Inflammatory macrophage treated with lipopolysaccharide for 1 hour (primary cell): ENCODE results near the gene TRPM3.

Experiments
- DNase-seq, 2 donors: peaks; one replicate each; pipeline ENCODE4 v3.0.0-alpha.2; 2020 to 2022

The TRPM3 gene

DNA sequence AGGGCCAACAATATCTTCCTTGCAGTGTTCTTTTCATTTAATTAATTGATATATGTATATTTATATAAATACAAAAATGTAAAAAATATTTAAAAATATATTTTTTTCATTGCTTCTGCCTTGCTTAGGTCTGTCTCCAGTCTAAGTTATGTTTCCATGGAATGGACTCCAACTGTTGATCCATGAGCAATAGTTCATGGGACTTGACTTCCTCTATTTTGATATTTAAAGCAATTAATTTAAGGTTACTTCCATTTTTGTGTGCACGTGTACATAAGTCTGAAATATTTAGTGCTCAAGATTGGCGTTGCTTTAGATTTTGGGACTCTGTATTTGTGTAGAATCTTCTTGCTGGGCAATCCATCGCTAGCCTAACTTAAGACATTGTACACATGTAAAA is 551.6 kb downstream of the TRPM3 start:
- no peak for DNase-seq

DNA sequence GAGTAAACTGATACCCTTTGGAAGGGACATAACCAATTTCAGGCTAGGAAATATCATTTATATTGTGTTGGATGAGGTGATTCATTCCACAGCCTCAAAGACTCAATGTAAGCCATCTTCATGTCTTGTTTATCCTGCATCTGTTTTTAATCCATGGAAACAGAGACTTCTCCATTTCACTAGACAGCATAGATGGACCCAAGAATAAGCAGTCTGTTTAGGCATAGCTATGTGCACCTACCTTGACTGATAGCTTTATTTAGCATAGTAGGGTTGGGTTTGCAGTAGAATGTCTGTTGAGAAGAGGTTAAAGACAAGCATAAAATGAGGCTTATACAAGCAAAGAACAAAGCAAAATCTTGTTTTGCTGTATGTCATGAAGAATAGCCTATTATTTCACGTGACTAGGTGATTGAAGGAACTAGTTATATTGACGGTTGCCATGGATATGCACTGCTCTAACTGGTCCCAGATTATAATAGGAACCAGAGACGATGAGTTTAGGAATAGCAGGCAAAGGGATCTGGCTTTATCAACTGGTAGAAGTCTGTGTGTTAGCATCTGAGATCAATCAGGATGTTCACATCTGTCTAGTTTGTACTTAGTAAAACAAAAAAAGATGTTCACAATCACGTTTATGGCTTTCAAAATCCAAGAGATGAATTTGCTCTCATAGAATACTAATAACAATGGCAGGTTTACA is 552.2 kb downstream of the TRPM3 start:
- no peak for DNase-seq

DNA sequence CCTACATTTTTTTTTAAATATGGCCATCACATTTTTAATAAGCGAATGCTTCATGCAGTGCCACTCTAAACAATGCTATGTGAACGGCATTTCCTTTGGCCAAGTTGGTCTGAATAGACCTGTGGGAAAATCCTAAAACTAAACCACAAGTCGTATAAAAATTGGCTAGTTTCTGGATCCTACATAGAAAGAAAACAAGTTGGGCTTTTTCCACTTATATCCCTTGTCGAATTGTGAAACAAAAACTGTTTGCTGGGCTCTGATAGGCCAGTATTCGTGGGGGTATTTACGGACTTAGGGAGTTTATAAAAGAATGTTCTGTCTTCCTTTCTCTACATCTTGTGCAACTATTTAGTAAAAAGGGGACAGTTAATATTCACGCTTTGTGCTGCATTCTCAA is 553.9 kb downstream of the TRPM3 start:
- no peak for DNase-seq

DNA sequence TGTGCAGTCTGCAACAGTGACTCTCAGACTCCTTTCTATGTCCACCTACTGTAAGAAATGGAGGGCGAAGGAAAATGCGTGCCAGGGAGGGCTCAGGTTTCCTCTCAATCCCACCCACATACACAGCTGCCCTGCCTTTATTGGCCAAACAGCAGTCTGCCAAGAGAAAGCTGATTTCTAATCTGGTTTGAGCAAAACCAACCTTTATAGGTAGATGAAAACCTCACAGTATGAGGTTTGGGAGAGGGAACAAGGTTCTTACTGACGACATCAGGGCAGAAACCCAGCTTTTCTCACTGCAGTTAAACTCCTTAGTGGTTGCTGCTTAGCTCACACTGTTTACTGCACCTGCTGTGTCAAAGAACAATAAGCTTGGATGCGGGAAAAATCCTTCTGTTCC is 554.7 kb downstream of the TRPM3 start:
- no peak for DNase-seq

DNA sequence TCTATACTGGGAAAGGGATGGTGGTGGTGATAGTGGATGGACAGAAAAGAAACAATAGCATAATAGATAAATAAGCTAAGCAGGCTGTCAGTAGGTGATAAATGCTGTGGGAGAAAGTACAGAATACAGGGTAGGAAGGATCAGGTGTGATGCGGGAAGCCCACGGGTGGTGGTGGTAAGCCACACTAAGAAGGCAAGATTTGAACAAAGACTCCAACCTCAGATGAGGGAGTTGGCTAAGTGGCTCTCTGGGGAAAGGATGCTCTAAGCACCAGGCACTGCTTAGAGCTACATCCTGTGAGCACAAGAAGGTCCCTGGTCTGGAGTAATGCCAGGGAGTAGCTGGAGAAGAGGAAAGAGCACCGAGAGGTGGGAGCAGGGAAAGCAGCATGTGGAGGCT is 555.4 kb downstream of the TRPM3 start:
- no peak for DNase-seq

DNA sequence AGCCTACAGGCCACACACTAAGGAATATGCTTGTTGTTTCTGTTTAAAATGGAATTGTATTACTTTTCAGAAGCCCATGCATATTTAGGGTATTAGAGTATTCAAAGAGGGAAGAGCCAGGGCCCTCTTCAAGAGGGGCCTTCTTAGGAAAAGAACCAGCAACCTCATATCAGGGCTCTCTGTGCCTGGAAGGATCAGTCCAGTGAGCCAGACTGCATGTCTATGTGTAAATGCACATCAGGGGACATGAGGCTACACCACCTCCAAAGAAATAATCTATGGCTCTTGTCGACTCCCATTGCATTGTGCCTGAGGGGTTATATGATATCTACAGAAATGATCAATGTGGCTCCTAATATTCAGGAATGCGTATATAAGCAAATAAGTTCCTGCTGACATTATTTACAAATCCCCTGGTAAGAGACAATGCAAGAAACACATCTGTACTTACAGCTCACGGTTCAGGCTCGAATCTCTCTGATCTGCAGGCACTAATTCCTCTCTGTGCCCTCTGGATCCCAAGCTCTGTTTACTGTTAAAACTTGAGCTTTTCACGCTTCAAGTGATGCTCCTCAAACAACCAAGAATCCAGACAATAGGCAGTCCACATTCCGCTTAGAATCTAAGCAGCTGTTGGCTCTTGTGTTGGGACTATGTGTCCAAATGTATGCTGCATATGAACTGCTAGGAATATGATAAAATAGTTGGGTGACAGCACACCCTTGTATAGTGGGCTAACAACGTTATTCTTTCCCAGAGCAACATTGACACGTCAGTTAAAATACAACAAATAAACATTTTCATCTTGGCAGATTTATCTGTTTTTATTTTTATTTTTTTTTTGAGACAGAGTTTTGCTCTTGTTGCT is 556.7 kb downstream of the TRPM3 start:
- DNase-seq, result no peak

DNA sequence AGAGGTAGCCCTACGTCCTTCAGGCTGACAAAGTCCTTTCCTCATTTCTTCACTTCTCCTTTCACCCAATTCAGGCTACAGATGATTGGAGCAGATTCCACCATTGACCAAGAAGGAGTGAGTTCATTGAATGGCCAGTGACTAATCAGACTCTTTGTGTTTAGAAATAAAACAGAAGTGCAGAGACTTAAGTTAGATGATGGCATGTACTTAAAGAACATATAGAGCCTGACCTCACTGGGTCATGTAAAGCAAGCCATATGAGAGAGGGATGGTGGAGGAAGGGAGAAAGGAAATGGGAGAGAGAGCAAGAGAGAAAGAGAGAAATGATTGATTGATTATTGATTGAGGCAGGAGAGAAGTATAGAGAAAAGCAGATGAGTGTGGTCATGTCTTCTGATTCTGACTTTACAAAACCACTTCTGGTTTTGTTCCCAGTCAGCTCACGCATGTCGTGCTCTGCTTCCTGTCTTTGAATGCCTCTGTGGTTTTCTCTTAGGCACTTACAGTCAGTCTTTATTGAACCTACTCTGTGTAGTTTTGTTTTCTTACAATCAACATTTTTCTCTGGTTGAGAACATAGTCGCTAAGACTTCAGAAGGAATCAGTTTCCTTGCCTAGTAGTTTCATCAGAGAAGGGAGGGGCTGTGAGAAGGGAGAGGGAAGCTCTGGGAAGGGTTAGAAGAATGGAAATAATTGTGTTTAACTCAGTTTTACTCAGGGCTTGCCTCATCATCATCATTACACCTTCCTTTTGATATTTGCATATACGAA is 557.8 kb downstream of the TRPM3 start:
- DNase-seq, result peak; percentile 85 to 95

DNA sequence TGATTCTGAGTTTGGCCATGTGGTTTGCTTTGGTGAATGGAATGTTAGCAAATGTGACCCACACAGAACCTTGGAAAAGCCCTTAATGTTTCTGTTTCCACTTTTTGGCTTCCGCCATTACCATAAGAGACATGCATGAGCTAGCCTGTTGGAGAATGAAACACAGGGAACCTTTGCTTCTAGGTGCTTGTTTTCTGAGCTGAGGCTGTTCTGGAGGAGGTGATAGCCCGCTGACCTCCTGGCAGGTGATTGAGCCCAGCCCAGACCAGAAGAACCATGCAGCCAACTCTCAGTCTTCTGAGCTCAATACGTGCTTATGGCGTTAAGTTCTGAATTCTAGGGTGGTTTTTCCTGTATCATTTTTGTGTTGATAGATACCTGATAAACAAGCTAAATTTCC is 558.4 kb downstream of the TRPM3 start:
- no peak for DNase-seq

DNA sequence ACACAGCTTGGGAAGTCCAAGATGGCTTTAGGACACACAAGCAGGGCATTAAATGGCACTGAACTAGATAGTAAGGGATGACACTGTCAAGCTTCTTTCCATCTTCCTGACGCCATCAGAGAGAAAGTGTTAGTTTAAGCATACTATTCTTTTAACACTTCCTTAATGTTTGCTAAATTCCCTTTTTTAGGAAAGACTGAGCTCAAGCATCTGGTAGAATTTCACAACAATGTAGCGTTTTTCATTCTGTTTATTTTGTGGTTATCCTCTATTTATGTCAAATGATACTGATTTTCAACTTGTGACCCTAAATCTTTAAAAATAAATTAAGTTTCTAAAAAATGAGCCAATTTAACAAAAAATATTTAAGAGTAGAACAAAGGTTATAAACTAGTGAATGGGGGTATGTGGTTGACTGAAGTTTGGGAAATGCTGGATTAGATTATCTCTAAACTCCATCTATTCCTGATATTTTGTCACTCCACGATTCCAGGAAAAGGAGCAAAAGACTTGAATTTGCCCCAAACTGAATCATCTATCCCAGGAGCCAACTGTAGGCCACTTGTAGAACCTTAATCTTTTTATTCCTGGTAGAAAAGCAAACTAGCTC is 559.5 kb downstream of the TRPM3 start:
- DNase-seq, result peak in 1 of 2 donors; percentile 32

DNA sequence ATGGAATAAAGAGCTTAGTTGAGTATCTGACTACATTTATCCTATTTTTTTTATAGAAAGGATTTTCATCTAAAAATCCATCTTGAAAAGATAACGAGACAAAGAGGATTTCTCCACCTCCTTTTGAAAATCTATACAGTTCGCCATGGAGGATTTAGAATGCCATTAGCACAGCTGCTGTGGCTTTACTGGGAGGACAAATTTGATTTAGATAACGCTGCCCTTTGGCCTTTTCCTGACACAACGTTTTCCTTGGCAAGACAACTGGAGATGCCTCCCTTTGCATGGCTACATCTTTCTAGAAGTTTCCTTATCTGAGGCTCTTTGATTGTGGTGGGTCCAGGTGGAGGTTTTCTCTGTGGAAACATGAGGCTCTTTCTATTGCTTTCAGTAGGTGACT is 560.3 kb downstream of the TRPM3 start:
- no peak for DNase-seq

DNA sequence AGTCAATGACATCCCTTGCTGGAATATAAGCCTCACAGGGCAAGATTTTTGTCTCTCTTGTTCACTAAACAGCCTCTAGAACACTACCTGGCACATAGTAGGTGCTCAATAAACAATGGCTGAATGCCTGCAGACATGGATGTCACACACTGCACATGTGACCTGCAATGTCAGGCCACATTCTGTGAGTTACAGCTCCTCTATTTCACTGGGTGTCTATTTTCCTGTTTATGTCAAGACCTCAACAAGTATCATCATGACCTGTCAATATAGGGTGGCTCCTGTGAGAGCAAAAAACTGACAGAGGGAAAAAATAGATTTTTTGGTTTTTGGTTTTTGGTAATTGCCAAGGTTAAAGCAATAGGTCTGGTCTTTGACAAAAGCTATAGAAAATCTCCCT is 562.3 kb downstream of the TRPM3 start:
- no peak for DNase-seq

DNA sequence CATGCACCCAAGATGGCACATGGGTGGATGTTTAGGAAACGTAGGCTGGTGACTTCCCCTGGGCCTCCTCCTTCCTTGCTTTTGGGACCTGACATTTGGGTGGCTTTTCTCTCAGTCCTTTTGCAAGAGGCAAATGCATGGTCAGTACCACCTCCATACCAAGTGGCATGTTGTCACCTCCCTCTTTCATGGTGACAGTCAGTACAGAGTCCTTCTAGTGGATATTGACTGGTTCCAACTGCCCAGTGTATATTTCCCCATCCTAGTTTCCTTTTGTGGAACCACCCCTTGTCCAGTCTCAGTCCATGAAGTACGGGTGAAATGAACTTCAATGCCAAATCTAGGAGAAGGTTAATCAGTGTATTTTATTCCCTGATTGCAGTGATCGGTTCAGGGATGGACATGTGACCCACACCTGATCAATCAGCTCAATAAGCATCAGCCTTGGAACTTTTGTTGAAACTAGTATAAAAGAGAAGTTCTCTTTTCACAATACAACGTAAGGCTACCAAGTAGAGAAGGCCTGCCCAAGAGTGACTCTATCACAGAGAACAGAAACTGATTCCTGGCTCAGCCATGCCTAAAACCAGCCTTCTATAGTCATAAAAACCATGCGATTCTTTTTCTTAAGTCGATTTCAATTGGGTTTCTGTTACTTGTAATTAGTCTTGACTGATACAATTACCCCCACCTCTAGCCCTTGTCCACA is 563.6 kb downstream of the TRPM3 start:
- peak; percentile 62 to 74 for DNase-seq

DNA sequence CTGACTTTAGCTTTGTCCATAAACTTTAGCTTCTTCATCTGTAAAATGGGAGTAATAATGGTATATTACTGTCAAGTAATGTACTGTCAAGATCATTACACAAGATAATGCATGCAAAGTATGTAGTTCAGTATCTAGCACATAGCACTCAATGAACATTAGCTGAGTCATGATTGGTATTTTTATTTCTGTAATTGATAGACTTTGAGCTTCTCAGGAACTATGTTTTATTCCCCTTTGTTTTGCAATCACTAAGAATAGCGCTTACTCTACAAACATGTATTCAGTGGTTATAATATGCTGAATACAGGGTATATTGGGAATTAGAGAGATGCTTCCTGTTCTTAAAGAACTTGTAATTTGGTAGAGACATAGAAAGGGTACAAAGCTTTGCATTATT is 564.6 kb downstream of the TRPM3 start:
- no peak for DNase-seq

DNA sequence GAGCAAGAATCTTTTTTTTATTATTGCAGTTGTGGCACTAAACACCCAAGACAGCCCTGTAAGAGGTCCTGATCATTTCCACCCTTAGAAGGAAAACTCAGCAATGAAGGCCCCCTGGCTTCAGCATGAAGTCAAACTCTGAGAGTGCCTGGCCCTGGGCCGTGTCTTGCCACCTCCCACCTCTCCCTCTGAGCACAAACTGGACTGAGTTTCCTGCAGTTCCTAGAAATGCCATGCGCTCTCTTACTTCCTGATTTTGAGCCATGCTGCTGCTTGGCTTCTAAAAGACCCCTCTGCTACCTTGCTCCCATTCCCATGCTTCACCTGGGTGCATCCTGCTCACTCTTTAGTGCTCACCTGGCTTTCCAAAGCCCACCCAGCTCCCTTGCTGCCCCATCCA is 566.5 kb downstream of the TRPM3 start:
- DNase-seq, result peak in 1 of 2 donors; percentile 56

DNA sequence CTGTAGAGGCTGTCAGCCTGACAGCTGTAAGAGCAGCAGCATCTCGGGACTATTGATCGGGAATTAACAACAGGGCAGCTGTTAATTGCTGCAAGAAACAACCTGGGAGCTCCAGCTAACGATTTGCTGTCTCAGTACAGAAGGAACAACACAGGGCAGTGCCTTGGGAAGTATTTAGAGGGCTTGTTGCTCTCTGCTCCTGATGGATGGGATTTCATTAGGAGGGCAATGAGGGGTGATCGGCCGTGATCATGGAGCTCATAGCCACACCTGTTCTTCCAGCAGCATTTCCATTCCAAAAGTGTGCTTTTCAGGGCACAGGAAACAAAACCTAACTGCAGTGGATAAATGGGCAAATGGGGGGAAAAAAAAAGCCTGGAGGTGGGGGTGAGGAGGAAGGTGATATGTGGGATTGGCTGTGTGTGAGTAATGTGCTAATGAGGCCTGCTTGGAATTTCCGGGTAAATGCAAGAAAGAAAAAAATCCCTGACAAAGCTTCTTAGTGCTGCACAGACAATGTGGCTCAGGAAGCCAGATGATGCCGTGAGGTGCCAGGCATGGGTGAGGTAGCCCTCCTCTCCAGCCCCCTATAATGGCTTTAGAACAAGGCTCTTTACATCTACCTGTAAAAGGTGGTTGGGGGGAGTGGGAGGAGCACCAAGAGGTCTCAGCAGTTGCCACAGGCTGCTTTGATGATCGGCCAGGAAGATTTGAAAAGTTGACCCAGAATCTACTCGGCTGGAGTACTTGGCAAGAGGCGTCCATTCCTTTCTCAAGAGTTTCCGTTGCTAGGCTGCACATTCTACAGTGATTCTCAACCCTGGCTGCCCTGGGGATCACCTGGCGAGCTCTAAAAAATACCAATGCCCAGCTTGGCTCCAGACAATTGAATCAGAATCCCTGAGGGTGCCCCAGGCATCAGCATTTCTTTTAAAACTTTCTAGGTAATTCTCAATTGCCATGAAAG is 567.4 kb downstream of the TRPM3 start:
- peak; percentile 67 to 78 for DNase-seq

DNA sequence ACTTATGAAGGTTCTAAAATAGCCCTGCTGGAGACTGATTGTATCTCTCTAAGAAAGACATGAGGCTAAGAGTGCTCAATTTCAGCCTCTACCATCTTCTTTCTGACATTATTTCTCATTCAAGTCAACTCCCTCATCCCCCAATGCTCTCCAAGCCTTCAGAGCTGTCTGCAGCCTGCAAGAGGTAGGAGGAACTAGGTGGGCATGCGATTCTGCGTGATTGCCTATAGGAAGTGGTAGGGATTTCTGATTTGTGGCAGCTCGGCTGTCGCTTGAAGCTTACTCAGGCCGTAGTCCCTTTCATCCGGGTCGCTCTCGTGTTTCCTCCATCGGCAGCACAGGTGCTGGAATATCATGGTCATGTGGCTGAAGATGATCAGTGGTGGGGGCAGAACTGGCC is 568.9 kb downstream of the TRPM3 start:
- no peak for DNase-seq

DNA sequence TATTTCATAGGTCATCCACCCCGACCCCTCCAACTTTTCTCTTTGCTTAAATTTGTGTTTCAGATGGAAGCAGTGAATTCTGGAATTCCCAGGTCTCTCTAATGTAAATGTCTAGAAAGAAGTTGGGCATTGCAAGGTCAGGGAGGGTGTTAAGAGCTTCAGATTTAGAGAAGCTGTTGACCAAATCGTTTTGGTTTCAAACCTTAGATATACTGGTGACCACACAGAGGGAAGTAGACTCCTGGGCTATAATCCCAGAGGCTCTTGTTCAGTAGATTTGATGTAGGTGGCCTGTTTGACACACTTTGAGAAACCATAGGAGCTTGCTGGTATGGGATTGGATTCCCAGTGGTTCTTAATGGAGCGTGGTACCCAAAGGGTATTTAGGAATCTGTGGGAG is 569.6 kb downstream of the TRPM3 start:
- peak; percentile 57 to 74 for DNase-seq

DNA sequence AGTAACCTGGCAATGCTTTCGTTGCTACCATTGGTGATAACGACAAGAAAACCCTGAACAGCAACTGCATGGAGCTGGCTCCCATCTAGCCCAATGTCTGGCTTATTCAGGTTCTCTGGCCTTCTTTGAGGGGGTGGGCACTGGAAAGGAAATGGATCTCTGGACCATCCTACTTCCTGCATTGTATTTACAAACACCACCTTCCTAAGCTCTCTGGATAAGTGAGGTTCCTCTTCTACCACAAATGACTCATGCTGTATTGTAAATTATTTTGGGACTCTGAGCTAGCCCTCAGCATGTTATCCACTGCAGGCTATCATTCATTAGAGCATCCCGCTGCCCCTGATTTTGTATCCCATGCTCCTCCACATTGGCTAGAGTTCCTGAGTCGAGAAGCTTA is 570.0 kb downstream of the TRPM3 start:
- DNase-seq, result peak in 1 of 2 donors; percentile 65

DNA sequence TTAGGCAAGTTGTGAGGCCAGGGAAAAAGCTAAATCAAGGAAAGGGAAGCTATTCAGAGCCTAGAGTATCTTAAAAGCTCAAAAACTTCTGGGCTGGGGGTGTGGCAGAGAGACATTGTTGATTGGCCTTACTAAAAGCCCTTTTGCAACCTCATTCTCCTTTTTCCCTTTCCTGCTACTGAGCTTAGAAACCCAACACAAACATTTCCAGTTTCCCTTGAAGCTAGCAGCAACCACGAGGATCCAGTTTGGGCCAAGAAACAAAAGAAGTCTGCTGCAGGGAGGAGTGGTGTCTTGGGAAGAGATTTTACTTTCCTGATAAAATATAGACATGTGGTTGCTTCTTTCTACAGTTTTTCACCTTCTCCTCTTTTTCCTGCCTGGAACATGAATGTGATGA is 571.5 kb downstream of the TRPM3 start:
- no peak for DNase-seq

DNA sequence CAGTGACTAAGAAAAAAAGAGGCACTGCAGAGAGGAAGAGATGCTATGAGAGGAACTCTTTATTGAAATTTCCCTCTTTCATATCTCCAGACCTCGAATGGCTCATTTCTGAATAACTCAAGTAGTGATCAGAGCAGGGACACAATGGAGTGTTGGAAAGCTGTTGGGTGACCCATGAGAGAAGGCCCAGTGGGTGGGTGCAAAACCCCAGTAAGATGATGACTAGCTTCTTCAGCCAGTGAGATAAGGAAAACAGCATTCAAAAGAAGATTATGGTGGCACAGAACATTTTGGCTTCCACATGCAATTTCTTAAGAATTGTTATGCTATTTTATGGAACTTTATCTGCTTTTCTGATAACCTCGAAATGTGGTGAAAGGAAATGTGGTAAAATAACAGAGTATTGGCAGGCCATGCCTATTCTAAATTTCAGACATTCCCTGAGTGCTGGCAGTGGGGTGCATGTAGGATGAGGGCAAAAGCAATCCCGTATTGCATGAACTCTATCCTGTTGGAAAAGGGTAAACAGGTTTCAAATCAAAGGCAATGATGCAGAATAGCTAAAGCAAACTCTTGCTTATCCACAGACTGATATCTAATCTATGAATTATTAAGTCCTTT is 579.0 kb downstream of the TRPM3 start:
- DNase-seq, result no peak

DNA sequence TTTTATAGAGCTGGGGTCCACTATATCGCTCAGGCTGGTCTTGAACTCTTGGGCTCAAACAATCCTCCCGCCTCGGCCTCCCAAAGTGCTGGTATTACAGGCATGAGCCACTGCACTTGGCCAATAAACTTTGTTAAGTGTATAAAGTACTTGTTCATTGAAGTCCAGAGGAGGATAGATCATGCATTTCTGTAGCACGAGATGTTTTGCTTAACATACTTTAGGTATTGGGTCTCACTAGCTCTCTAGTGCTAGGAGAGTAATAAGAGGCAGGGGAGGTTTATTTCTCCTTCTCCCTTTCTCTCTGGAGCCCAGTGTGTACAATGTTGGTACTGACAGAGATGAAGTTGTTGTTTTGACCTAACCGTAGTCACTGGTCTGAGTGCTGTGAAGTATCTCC is 581.4 kb downstream of the TRPM3 start:
- DNase-seq, result no peak
